ENCODE measurements around the gene COL6A5.

COL6A5 gene

GRCh38 chr3:130509008-130509407, 163.5 kb downstream of the COL6A5 start:
- TF ChIP-seq GATA2 (IDR thresholded peaks at IDR 0.05; ENCODE audit: low read depth, low read length) (no peak), GATA3 (IDR thresholded peaks at IDR 0.05; ENCODE audit: low read depth, low read length) (no peak)

- TF ChIP-seq GATA3 (IDR thresholded peaks at IDR 0.05; ENCODE audit: low read depth, low read length) (no peak), GATA2 (IDR thresholded peaks at IDR 0.05; ENCODE audit: low read depth, low read length) (no peak)
These were observed 169.2 kb downstream of the COL6A5 start for GRCh38 chr3:130514681-130515080.

GRCh38 chr3:130515755-130516154, 170.3 kb downstream of the COL6A5 start:
- TF ChIP-seq GATA2 (IDR thresholded peaks at IDR 0.05; ENCODE audit: low read depth, low read length) (no peak), GATA3 (IDR thresholded peaks at IDR 0.05; ENCODE audit: low read depth, low read length) (no peak)

GRCh38 chr3:130516645-130517512, 171.4 kb downstream of the COL6A5 start, which contains the start of gene COL6A6:
TSS of gene COL6A6 (plus strand) at chr3:130517177. CDS start at chr3:130560365, 43,188 bp downstream.
- TF ChIP-seq GATA3 (IDR thresholded peaks at IDR 0.05; ENCODE audit: low read depth, low read length): no peak
- no peak for TF ChIP-seq GATA2 (IDR thresholded peaks at IDR 0.05; ENCODE audit: low read depth, low read length)

GRCh38 chr3:130517602-130518001, 172.1 kb downstream of the COL6A5 start:
- TF ChIP-seq GATA3 (IDR thresholded peaks at IDR 0.05; ENCODE audit: low read depth, low read length): no peak

- TF ChIP-seq GATA3 (IDR thresholded peaks at IDR 0.05; ENCODE audit: low read depth, low read length) (no peak), GATA2 (IDR thresholded peaks at IDR 0.05; ENCODE audit: low read depth, low read length) (no peak)
These were observed 174.3 kb downstream of the COL6A5 start for GRCh38 chr3:130519754-130520153.

GRCh38 chr3:130522399-130522798, 176.9 kb downstream of the COL6A5 start:
- TF ChIP-seq GATA2 (IDR thresholded peaks at IDR 0.05; ENCODE audit: low read depth, low read length) (no peak), GATA3 (IDR thresholded peaks at IDR 0.05; ENCODE audit: low read depth, low read length) (no peak)

- TF ChIP-seq GATA3 (IDR thresholded peaks at IDR 0.05; ENCODE audit: low read depth, low read length) (no peak), GATA2 (IDR thresholded peaks at IDR 0.05; ENCODE audit: low read depth, low read length) (no peak)
These were observed 182.0 kb downstream of the COL6A5 start for GRCh38 chr3:130527426-130527825.

GRCh38 chr3:130528120-130528519, 182.6 kb downstream of the COL6A5 start:
- TF ChIP-seq GATA3 (IDR thresholded peaks at IDR 0.05; ENCODE audit: low read depth, low read length) (no peak), GATA2 (IDR thresholded peaks at IDR 0.05; ENCODE audit: low read depth, low read length) (no peak)

- TF ChIP-seq GATA3 (IDR thresholded peaks at IDR 0.05; ENCODE audit: low read depth, low read length) (no peak), GATA2 (IDR thresholded peaks at IDR 0.05; ENCODE audit: low read depth, low read length) (no peak)
These were observed 184.2 kb downstream of the COL6A5 start for GRCh38 chr3:130529486-130530215.

GRCh38 chr3:130533247-130533646, 187.8 kb downstream of the COL6A5 start:
- TF ChIP-seq GATA3 (IDR thresholded peaks at IDR 0.05; ENCODE audit: low read depth, low read length) (no peak), GATA2 (IDR thresholded peaks at IDR 0.05; ENCODE audit: low read depth, low read length) (no peak)
